IMR-90 (cell line): ENCODE data around the gene CHRDL1. TPM values are rescaled to one million over a fixed set of nuclear protein-coding genes. Genes with fewer than 3 reads are reported as not detected.

Experiments
- ATAC-seq: fragments of 200-7000 bp; cut with Tn5 transposase; 2 replicates; pipeline ENCODE4 v1.9.1; 2020; ENCODE audit warnings: low read depth, mild to moderate bottlenecking, moderate library complexity
- BruUV-seq: library from RNA; stranded (reverse); fragments of 400-500 nt; replicated peaks from 2 replicates; lab custom pipeline; 2021; lab: Mats Ljungman, UMichigan
- CTCF ChIA-PET: fragments of 300-600 bp; formaldehyde crosslinking; extraction: SDS; loops from one replicate; lab custom pipeline; 2021; ENCODE audit warnings: antibody characterized with exemption; lab: Yijun Ruan, JAX
- POLR2A ChIA-PET: fragments of 300-600 bp; sonication (Branson Sonifier 250); formaldehyde crosslinking; loops from one replicate; lab custom pipeline; 2022; ENCODE audit warnings: antibody characterized with exemption; ENCODE audit not compliant: unreplicated experiment; lab: Charles Lee
- DNase-seq: peaks from one replicate; pipeline ENCODE4 v3.0.0; 2013
- H2AFZ ChIP-seq: replicated peaks from 2 replicates; pipeline ENCODE3; 2013; ENCODE audit warnings: low read length, mild to moderate bottlenecking; ENCODE audit not compliant: poor library complexity
- H2AK5ac ChIP-seq: 2 replicates; pipeline ENCODE4 v1.6.1; 2013; ENCODE audit warnings: low read depth, low read length, inconsistent platforms
- H2AK9ac ChIP-seq: replicated peaks from 2 replicates; pipeline ENCODE3; 2013; ENCODE audit warnings: mild to moderate bottlenecking, low read depth, low read length, moderate library complexity; ENCODE audit not compliant: poor library complexity
- H2BK120ac ChIP-seq: 2 replicates; pipeline ENCODE4 v1.6.1; 2013; ENCODE audit warnings: low read depth, low read length, inconsistent platforms
- H2BK15ac ChIP-seq: 3 replicates; pipeline ENCODE4 v1.6.1; 2013; ENCODE audit warnings: low read depth, low read length, inconsistent platforms
- H2BK20ac ChIP-seq: 2 replicates; pipeline ENCODE4 v1.6.1; 2013; ENCODE audit warnings: low read depth, mild to moderate bottlenecking, inconsistent platforms, low read length, moderate library complexity
- H2BK5ac ChIP-seq: 2 replicates; pipeline ENCODE4 v1.6.1; 2013; ENCODE audit warnings: mild to moderate bottlenecking, low read depth, low read length, inconsistent platforms; ENCODE audit not compliant: poor library complexity, severe bottlenecking
- H3K14ac ChIP-seq: replicated peaks from 2 replicates; pipeline ENCODE4 v1.6.1; 2013; ENCODE audit warnings: low read depth, low read length, inconsistent platforms
- H3K18ac ChIP-seq: 2 replicates; pipeline ENCODE4 v1.6.1; 2013; ENCODE audit warnings: low read depth, low read length, control low read depth
- H3K23ac ChIP-seq: 2 replicates; pipeline ENCODE4 v1.6.1; 2013; ENCODE audit warnings: low read depth, low read length, inconsistent platforms
- H3K27ac ChIP-seq: 2 replicates; pipeline ENCODE4 v1.5.1; 2013; ENCODE audit warnings: mild to moderate bottlenecking, control low read depth, low read length; ENCODE audit not compliant: insufficient read depth
- H3K27me3 ChIP-seq: 2 replicates; pipeline ENCODE4 v1.6.1; 2013; ENCODE audit warnings: low read length; ENCODE audit not compliant: control insufficient read depth, insufficient read depth
- H3K36me3 ChIP-seq: 2 replicates; pipeline ENCODE4 v1.6.1; 2013; ENCODE audit warnings: low read length, mixed read lengths; ENCODE audit not compliant: control insufficient read depth, insufficient read depth
- H3K4ac ChIP-seq: 2 replicates; pipeline ENCODE4 v1.6.1; 2013; ENCODE audit warnings: low read depth, low read length, inconsistent platforms
- H3K4me1 ChIP-seq: 2 replicates; pipeline ENCODE4 v1.6.1; 2013; ENCODE audit warnings: low read length, mixed read lengths; ENCODE audit not compliant: control insufficient read depth, insufficient read depth
- H3K4me2 ChIP-seq: 2 replicates; pipeline ENCODE4 v1.6.1; 2013; ENCODE audit warnings: low read depth, mild to moderate bottlenecking, control low read depth, low read length, moderate library complexity
- H3K4me3 ChIP-seq: 2 replicates; pipeline ENCODE4 v1.5.1; 2013; ENCODE audit warnings: low read depth, mild to moderate bottlenecking, control low read depth, low read length, moderate library complexity; ENCODE audit not compliant: insufficient read depth
- H3K56ac ChIP-seq: 2 replicates; pipeline ENCODE4 v1.6.1; 2013; ENCODE audit warnings: low read length, inconsistent platforms; ENCODE audit not compliant: insufficient read depth; ENCODE audit errors: extremely low read depth
- H3K79me1 ChIP-seq, 2 experiments: 2 replicates each; pipeline ENCODE4 v1.6.1; 2013; ENCODE audit warnings: low read length in 2 of 2, inconsistent platforms in 1 of 2, low read depth in 1 of 2
- H3K9ac ChIP-seq: 2 replicates; pipeline ENCODE4 v1.6.1; 2013; ENCODE audit warnings: low read depth, low read length, control low read depth
- H3K9me1 ChIP-seq: 2 replicates; pipeline ENCODE4 v1.6.1; 2013; ENCODE audit warnings: low read length, inconsistent platforms; ENCODE audit not compliant: insufficient read depth
- H3K9me3 ChIP-seq: 2 replicates; pipeline ENCODE4 v1.6.1; 2013; ENCODE audit warnings: low read length; ENCODE audit not compliant: control insufficient read depth, insufficient read depth
- H4K20me1 ChIP-seq: 2 replicates; pipeline ENCODE4 v1.6.1; 2013; ENCODE audit warnings: low read length, inconsistent platforms; ENCODE audit not compliant: insufficient read depth
- H4K5ac ChIP-seq: 2 replicates; pipeline ENCODE4 v1.6.1; 2013; ENCODE audit warnings: mild to moderate bottlenecking, low read depth, low read length, control low read depth
- H4K8ac ChIP-seq, 2 experiments: 2 replicates each; pipeline ENCODE4 v1.6.1; 2013; ENCODE audit warnings: low read depth in 2 of 2, low read length in 2 of 2, control low read depth in 1 of 2, inconsistent platforms in 1 of 2
- H4K91ac ChIP-seq: 2 replicates; pipeline ENCODE4 v1.6.1; 2013; ENCODE audit warnings: low read depth, low read length, inconsistent platforms; ENCODE audit not compliant: insufficient read depth
- CTCF ChIP-seq: conservative IDR thresholded peaks from 2 replicates; pipeline ENCODE4 v1.5.1; 2012; ENCODE audit warnings: mild to moderate bottlenecking, low read depth, low read length, improper control_type of control experiment
- WGBS, 2 experiments: methylation state at CpG; one replicate each; pipeline versions ENCODE4 v1.1.5 to v1.1.7; 2013; ENCODE audit warnings: missing lambda C conversion rate in 2 of 2; ENCODE audit not compliant: insufficient read length in 1 of 2; ENCODE audit errors: extremely low coverage in 2 of 2; 5-methylcytosine and 5-hydroxymethylcytosine counted together
- dilution Hi-C: fragments of 300-500 bp; cut with HindIII; formaldehyde crosslinking; loops from one replicate; pipeline ENCODE4 v1.14.3; 2018; ENCODE audit warnings: low sequenced_read_pairs; ENCODE audit not compliant: unreplicated experiment
- in situ Hi-C: fragments of 300-500 bp; cut with MboI; formaldehyde crosslinking; loops from 3 replicates; pipeline ENCODE4 v1.14.3; 2019; ENCODE audit warnings: low sequenced_read_pairs, inconsistent platforms, mixed read lengths
- intact Hi-C: fragments of 100-400 bp; cut with micrococcal nuclease; formaldehyde crosslinking; loops from 2 replicates; pipeline ENCODE4 v1.10.0; 2022
- polyA plus RNA-seq, 3 experiments: library from polyadenylated mRNA; depleted of rRNA; stranded (reverse); fragments of >200 nt; gene quantifications; 2 replicates each; pipeline ENCODE4 v1.2.3, GENCODE V29; 2012; ENCODE audit warnings: low replicate concordance in 1 of 3
- total RNA-seq: library from RNA; depleted of rRNA; stranded (reverse); fragments of >200 nt; gene quantifications from 2 replicates; pipeline ENCODE4 v1.2.3, GENCODE V29; 2012

The CHRDL1 gene
- total and polyA plus RNA-seq, 2 of the 4 experiments (the other 2 are of a cell fraction): 0.36 to 0.58 TPM

DNA sequence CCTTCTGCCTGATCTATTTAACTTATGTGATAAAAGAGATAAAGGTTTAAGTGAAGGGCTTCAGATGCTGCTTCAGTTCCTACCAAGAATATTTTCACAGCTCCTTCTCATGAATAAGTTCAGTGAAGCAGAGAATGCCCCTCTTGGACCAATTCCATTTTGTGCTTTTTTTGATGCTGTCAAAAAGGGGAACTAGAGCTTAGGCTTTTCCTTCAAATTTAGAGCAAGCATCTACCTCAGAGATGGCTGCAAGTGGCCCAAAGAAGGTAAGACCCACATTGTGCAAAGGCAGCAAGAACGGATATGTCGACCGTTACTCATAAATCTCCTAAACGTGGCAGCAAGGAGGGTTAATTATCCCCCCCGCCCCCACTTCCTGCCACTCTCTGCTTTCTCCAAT lies 4.5 kb downstream of the CHRDL1 start:
- Histone ChIP-seq H2AFZ (no peak overlapping the region), H3K27ac (no peak overlapping the region), H4K20me1 (no peaks in the 10 kb centered on the region), H4K8ac (no peak overlapping the region), H3K36me3 (no peaks in the 10 kb centered on the region), H3K9ac (no peak overlapping the region), H3K4me2 (no peak overlapping the region), H2BK120ac (no peak overlapping the region), H3K27me3 (peaks cover 29% of the 10 kb centered on the region), H2BK15ac (no peak overlapping the region), H3K14ac (no peak overlapping the region), H3K18ac (no peak overlapping the region), H3K4me1 (no peaks in the 10 kb centered on the region), H4K5ac (no peak overlapping the region), H3K79me1 (no peaks in the 10 kb centered on the region), H2BK5ac (no peak overlapping the region), H3K23ac (no peak overlapping the region), H4K91ac (no peak overlapping the region), H2AK9ac (no peak overlapping the region), H3K56ac (no peak overlapping the region), H3K9me3 (no peaks in the 10 kb centered on the region), H3K4me3 (no peak overlapping the region), H2BK20ac (no peak overlapping the region), H3K4ac (no peak overlapping the region), H3K9me1 (no peaks in the 10 kb centered on the region), H2AK5ac (no peak overlapping the region)
- ATAC-seq (no peak), DNase-seq (no peak)
- dilution Hi-C loops: no loop called here
- in situ Hi-C loops: no loop called here
- intact Hi-C loops: no loop called here
- ChIA-PET CTCF (no interaction called here), POLR2A (interaction anchor here (0.6 kb wide), 1 partner anchor 11 kb away, joined by 3 read pairs; no protein-coding TSS in a partner anchor)
- BruUV-seq: no TSS peak
- no peak for TF ChIP-seq CTCF
- WGBS, 2 experiments: 62% methylated on average over 4 of the region's 5 CpGs; no CpG with 5 or more reads in 1 of the 2 experiments
